WTC11 (cell line): ENCODE results near the gene IL20RA.

ENCODE experiments used
- ESRRA ChIP-seq: sonication (generic); formaldehyde crosslinking; IDR thresholded peaks from 2 replicates; pipeline ENCODE4 v1.8.1; 2022; ENCODE audit warnings: mild to moderate bottlenecking, missing genetic modification reagents, borderline replicate concordance
- TF ChIP-seq, protein P1 (sequence below): sonication (generic); formaldehyde crosslinking; IDR thresholded peaks from 2 replicates; pipeline ENCODE4 v1.8.1; 2022; ENCODE audit warnings: missing genetic modification reagents, borderline replicate concordance
- TF ChIP-seq, protein P2 (sequence below): fragments of 200-600 bp; IDR thresholded peaks from 2 replicates; pipeline ENCODE4 v1.8.0; 2022; ENCODE audit warnings: antibody characterized with exemption

DNA sequence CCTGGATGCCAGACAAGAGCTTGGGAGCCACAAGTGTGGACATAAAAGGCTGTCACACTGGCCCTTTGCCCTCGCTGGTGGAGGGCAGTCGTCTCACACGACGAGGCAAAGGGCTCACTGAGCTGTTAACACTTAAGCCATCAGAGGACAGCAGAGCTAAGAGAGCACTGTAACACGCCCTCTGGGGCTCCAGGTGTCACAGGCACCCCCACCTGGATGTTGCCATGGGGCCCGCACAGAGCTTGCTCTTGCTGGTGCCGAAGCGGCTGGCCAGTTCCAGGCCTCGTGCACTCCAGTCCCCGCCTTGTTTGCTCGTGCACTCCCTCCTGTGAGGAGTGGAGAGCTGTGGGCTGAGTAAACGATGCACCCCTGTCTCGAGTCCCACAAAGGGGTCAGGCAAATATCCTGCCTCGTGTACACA is 85.3 kb downstream of the IL20RA start:
- TF ChIP-seq ESRRA, result no peak
- TF ChIP-seq, protein P1, sequence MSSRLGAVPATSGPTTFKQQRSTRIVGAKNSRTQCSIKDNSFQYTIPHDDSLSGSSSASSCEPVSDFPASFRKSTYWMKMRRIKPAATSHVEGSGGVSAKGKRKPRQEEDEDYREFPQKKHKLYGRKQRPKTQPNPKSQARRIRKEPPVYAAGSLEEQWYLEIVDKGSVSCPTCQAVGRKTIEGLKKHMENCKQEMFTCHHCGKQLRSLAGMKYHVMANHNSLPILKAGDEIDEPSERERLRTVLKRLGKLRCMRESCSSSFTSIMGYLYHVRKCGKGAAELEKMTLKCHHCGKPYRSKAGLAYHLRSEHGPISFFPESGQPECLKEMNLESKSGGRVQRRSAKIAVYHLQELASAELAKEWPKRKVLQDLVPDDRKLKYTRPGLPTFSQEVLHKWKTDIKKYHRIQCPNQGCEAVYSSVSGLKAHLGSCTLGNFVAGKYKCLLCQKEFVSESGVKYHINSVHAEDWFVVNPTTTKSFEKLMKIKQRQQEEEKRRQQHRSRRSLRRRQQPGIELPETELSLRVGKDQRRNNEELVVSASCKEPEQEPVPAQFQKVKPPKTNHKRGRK (CRISPR knock-in tag), result no peak
- TF ChIP-seq, protein P2, sequence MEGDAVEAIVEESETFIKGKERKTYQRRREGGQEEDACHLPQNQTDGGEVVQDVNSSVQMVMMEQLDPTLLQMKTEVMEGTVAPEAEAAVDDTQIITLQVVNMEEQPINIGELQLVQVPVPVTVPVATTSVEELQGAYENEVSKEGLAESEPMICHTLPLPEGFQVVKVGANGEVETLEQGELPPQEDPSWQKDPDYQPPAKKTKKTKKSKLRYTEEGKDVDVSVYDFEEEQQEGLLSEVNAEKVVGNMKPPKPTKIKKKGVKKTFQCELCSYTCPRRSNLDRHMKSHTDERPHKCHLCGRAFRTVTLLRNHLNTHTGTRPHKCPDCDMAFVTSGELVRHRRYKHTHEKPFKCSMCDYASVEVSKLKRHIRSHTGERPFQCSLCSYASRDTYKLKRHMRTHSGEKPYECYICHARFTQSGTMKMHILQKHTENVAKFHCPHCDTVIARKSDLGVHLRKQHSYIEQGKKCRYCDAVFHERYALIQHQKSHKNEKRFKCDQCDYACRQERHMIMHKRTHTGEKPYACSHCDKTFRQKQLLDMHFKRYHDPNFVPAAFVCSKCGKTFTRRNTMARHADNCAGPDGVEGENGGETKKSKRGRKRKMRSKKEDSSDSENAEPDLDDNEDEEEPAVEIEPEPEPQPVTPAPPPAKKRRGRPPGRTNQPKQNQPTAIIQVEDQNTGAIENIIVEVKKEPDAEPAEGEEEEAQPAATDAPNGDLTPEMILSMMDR, result no peak
